Neutrophil (primary cell): ENCODE data around the gene COL24A1.

Experiments
- H3K27ac ChIP-seq: fragments of 200-600 bp; sonication (generic); 2 replicates; pipeline ENCODE4 v1.5.1; 2016; ENCODE audit warnings: mild to moderate bottlenecking, moderate library complexity
- H3K27me3 ChIP-seq: fragments of 200-600 bp; sonication (generic); 2 replicates; pipeline ENCODE4 v1.6.0; 2016; ENCODE audit warnings: mild to moderate bottlenecking
- H3K36me3 ChIP-seq: fragments of 200-600 bp; sonication (generic); 2 replicates; pipeline ENCODE4 v1.5.1; 2017
- H3K4me1 ChIP-seq, 2 experiments: fragments of 200-600 bp in 1 of 2; sonication (generic) in 1 of 2; 1 replicate in 1 of 2; 2 replicates in 1 of 2; pipeline versions ENCODE4 v1.5.1 to v1.6.1; 2013 to 2016; ENCODE audit warnings: low read depth in 1 of 2, low read length in 1 of 2, mild to moderate bottlenecking in 1 of 2, moderate library complexity in 1 of 2; ENCODE audit not compliant: control insufficient read depth in 1 of 2, insufficient read depth in 1 of 2
- H3K4me3 ChIP-seq, 2 experiments: fragments of 200-600 bp in 1 of 2; sonication (generic) in 1 of 2; 1 replicate in 1 of 2; 2 replicates in 1 of 2; pipeline ENCODE4 v1.5.1; 2013 to 2016; ENCODE audit warnings: low read depth in 1 of 2, low read length in 1 of 2, mild to moderate bottlenecking in 1 of 2, moderate library complexity in 1 of 2
- H3K9me3 ChIP-seq: fragments of 200-600 bp; sonication (generic); 2 replicates; pipeline ENCODE4 v1.5.1; 2016
- TF ChIP-seq, protein P1 (sequence below): fragments of 200-600 bp; sonication (generic); IDR thresholded peaks from 2 replicates; pipeline ENCODE4 v1.5.1; 2016; ENCODE audit warnings: antibody characterized with exemption

The COL24A1 gene

DNA sequence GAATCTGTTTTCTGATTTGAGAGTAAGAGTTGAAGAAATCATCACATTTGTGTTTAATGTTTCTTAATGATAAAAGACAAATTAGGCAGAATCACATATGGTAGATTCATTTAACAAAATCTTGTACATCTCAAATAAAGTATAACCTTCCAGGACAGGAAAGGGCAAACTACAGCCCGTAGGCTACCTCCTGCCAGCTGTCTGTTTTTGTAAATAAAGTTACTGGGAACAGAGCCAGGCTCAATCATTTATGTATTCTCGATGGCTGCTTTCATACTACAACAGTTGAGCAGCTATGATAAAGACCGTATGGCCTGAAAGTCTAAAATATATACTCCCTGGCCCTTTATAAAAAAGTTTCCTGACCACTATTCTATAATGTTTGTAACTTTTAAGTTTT lies 204.1 kb downstream of the COL24A1 start:
- Histone ChIP-seq H3K36me3 (no peaks in the 10 kb centered on the region), H3K27me3 (no peaks in the 10 kb centered on the region), H3K9me3 (no peaks in the 10 kb centered on the region), H3K27ac (no peak overlapping the region), H3K4me1 (no peaks in the 10 kb centered on the region), H3K4me3 (no peak overlapping the region)
- TF ChIP-seq, protein P1, sequence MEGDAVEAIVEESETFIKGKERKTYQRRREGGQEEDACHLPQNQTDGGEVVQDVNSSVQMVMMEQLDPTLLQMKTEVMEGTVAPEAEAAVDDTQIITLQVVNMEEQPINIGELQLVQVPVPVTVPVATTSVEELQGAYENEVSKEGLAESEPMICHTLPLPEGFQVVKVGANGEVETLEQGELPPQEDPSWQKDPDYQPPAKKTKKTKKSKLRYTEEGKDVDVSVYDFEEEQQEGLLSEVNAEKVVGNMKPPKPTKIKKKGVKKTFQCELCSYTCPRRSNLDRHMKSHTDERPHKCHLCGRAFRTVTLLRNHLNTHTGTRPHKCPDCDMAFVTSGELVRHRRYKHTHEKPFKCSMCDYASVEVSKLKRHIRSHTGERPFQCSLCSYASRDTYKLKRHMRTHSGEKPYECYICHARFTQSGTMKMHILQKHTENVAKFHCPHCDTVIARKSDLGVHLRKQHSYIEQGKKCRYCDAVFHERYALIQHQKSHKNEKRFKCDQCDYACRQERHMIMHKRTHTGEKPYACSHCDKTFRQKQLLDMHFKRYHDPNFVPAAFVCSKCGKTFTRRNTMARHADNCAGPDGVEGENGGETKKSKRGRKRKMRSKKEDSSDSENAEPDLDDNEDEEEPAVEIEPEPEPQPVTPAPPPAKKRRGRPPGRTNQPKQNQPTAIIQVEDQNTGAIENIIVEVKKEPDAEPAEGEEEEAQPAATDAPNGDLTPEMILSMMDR = no peak

DNA sequence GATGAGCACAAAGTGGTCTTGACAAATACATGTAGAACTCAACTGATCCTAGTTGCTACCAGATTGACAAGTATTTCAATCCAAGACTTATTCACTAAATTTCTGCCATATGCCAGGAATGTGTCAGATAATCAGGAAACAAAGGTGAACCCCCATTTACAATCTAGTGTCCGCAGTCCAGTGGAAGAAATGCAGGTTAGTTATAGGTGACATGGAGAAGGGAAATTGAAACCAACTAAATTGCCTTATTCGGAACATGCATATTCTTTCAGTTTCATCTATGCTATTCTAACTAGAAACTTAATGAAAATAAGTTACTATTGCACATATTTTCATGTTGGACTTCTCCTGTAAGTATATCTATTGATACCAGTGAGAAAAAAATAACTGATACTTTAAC lies 209.4 kb downstream of the COL24A1 start:
- Histone ChIP-seq H3K27ac (no peak overlapping the region), H3K27me3 (no peaks in the 10 kb centered on the region), H3K4me3 (no peak overlapping the region), H3K9me3 (no peaks in the 10 kb centered on the region), H3K36me3 (no peaks in the 10 kb centered on the region), H3K4me1 (no peaks in the 10 kb centered on the region)
- TF ChIP-seq, protein P1 = no peak

DNA sequence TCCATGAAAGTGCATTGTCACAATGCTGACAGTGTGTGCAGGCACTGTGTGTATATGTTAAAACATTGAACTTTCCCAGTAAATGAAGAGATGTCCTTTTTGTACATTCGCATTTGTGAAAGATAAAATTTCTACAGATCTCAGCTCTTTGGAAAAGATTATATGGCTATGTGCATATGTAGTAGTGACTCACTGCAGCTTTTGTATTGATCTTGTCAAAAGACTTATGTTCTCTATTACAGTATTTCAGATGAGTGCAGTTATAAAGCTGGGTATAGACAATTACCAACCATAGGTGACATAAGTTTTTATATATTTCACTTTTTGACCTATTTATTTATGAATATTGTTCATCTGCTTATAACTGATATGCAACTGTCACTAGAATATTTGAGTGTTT lies 212.6 kb downstream of the COL24A1 start:
- H3K9me3 ChIP-seq = no peaks in the 10 kb centered on the region
- H3K27me3 ChIP-seq = no peaks in the 10 kb centered on the region

DNA sequence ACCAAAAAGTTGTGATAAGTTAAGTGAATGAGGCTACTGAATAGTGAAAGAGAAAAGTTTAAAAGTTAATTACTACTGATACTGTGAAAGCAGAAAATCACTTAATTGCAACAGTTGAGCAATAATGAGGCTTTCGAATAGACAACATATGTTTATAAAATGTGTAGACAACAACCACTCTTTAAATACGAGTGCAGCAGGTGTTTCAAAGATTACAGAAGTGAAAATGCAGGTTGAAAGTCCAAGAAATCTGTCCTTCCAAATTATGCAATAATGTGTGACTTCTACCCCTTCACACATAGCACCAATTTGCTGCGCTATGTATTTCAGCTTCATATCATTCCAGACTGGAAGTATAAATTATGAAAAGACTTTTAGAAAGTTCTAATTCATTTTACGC lies 213.0 kb downstream of the COL24A1 start:
- Histone ChIP-seq H3K27ac (no peak overlapping the region), H3K27me3 (no peaks in the 10 kb centered on the region), H3K4me1 (no peaks in the 10 kb centered on the region), H3K9me3 (no peaks in the 10 kb centered on the region), H3K36me3 (no peaks in the 10 kb centered on the region), H3K4me3 (no peak overlapping the region)
- TF ChIP-seq, protein P1 = no peak

More for the DNA sequence above, 212.6 kb downstream of the COL24A1 start:
- Histone ChIP-seq H3K36me3 (no peaks in the 10 kb centered on the region), H3K4me3 (no peak overlapping the region), H3K27ac (no peak overlapping the region), H3K4me1 (no peaks in the 10 kb centered on the region)
- TF ChIP-seq, protein P1 = no peak

DNA sequence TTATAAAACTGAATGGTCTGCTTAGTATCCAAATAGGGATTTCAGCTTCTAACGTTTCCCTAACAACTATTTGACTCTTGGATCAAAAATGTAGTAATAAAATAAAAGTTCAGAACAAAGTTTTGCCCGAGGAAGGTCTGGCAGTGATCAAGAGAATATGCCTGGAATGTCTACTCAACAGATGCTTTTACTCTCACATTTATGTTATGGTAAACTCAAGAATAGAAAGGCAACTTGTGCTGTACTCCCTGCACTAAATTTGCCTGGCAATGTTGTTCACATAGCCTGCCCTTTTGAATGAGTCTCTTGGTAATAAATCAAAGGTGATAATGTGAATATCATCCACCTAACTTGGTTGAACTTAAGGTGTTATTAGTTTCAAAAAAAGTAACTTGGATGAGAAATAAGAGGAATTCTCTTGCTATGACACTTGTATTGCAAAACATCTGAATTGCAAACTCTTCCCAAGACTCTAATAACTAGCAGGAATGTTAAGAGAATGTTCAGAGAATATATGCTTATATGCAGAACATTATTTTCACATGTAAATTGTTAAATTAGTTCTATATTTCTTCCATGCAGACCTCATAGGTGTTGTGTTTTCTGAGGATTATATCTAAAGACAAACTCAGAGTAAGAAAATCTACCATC lies 215.8 kb downstream of the COL24A1 start:
- H3K36me3 ChIP-seq = no peaks in the 10 kb centered on the region
- H3K9me3 ChIP-seq = no peaks in the 10 kb centered on the region
- no peaks in the 10 kb centered on the region for H3K4me1 ChIP-seq
- no peak overlapping the region for H3K27ac ChIP-seq
- no peaks in the 10 kb centered on the region for H3K27me3 ChIP-seq
- TF ChIP-seq, protein P1 = no peak
- H3K4me3 ChIP-seq = no peak overlapping the region
